IPS-NIHi7 (cell line): ENCODE results near the gene MAEA.
"Not testable (repeated sequence)": the region's sequence is repeated elsewhere in the genome, so short reads cannot be mapped to it uniquely, and the experiment has no call there.

Experiments
- DNase-seq: peaks from one replicate; pipeline ENCODE4 v3.0.0; 2012; ENCODE audit warnings: mixed read lengths; ENCODE audit errors: extremely low spot score

MAEA gene

DNA sequence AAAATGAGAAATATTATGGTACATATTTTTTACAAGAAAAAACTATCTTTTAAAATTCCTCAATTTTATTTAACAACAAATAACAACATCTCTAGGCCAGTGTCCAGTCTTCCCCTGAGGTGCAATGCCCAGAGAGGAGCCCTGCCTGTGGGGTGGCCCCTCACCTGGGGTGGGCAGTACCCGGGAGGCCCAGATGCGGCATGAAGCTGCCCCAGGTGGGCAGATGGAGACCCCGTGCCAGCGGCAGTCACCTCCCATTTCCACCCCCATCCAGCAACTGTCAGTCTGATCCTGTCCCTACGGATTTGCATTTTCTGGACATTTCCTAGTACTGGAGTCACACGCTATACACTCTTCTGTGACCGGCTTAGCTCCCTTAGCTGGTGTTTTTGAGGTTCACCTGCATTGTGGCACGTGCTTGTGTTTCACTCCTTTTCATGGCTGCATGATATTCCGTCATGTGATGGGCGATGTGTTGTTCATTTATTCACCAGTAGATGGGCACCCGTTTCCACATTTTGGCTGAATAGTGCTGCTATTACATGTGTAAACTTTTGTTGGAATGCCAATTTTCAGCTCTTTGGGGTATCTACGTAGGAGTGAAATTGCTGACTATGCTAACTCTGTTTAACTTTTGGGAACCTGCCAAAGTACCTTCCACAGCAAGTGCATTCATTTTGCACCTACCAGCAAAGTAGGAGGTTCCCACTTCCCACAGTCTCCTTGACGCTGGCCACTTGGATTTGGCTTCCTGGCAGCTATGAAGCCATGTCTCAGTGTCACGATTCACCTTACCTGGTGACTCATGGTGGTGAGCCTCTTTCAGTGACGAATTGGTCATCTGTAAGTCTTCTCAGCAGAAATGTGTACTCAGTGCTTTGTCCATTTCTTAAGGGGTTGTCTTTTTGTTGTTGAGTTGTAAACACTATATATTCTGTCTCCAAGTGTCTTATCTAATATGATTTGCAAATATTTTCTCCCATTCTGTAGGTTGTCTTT, 11.7 kb upstream of the MAEA start:
- no peak for DNase-seq

DNA sequence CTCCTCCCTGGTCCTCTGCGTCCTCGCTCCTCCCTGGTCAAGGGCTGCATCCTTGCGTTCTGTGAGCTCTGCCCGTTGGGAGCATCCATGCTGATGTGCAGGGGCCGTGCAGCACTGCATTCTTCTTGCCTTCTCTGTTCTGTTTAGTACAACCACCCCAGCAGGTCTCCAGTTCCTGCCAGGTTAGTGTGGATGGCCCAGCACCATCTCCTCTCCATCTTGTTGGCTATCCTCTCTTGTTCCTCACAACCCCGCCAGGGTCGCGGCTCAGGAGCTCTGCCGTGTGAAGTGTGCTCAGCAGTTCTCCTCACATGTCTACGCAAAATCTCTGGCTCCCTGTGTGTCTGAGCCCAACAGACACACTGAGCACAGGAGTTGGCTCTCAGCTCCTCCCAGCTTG, 10.4 kb upstream of the MAEA start:
- no peak for DNase-seq

DNA sequence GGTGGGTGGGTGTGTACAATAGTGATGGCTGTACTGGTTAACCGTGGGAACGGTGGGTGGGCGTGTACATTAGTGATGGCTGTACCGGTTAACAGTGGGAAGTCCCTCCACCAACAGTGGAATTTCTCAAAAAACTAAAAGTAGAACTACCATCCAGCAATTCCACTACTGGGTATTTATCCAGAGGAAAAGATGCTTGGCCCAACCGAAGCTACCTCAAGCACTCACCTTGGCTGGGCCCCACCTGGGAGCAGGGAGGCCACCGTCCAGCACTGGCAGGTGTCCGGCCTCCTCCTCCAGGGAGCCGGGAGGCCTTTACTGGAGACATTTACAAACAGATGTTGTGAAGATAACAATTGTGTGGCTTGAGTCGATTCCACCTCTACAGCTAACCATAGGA, 6.0 kb upstream of the MAEA start:
- no peak for DNase-seq

GRCh38 chr4:1285151-1285789, 4.4 kb upstream of the MAEA start:
- no peak for DNase-seq

GRCh38 chr4:1285790-1286553, 3.7 kb upstream of the MAEA start:
- DNase-seq: peak; percentile 38

- DNase-seq: no peak
Observed at GRCh38 chr4:1288786-1289185, 905 bp upstream of the MAEA start.

GRCh38 chr4:1290165-1290977, 680 bp downstream of the MAEA start:
- DNase-seq: no peak

DNA sequence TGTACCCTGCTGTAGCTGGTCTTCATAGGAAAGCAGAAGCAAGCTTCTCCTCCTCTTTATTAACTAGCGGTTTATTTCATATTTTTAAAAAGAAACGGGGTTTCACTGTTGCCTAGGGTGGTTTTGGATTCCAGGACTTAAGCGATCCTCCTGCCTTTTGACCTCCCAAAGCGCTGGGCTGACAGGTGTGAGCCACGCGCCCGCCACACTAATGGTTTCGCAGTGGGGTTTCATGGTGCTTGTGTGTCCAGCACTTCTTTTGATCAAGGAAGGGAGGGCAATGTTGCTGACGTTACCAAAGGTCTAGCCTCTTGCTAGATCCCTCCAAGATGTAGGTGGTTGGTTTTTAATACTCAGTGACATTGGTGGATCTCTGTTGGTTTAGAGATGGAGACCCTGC, 1.4 kb downstream of the MAEA start:
- DNase-seq: no peak

DNA sequence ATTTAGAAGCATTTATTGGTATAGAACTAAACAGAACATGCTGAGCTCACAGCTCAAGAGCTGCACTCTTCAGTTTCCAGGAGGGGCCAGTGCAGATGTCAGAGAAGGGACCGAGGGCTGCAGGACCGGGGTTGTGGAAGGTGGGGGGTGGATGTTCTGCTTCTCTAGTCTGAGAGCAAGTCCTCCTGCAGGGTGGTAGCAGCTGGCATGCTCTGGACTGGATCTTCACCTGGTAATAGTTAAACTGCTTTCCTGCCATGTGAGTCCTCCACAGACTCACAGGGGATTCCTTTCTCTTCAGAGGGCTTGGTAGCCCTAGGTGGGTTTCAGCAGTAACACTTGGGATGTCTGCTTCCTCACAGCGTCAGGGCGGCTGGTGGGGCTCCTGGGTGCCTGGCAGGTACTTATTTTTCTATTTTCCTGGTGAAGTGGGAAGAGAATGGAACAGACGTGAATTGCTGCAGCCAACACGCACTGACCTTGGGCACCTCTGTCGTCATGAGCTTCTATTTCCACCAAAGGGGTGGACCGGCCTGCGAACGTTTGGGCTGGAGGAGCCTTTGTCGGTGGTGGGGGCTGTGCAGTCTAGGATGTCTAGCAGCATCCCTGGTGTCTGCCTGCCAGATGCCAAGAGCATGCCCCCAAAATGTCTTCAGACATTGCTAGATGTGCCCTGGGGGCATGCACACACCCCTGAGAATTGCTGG, 2.5 kb downstream of the MAEA start:
- no peak for DNase-seq

DNA sequence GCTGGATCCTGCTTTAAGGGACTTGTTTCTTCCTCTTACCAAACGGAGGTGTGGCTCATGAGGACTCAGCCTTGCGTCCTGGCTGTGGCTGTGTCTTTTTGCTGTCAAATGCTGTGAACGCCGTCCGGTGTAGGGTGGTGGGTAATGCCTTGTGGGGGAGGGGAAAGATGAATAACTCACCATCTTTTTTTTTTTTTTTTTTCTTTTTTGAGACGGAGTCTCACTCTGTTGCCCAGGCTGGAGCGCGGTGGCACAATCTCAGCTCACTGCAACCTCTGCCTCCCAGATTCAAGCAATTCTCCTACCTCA, 3.0 kb downstream of the MAEA start:
- DNase-seq: not testable (repeated sequence)

DNA sequence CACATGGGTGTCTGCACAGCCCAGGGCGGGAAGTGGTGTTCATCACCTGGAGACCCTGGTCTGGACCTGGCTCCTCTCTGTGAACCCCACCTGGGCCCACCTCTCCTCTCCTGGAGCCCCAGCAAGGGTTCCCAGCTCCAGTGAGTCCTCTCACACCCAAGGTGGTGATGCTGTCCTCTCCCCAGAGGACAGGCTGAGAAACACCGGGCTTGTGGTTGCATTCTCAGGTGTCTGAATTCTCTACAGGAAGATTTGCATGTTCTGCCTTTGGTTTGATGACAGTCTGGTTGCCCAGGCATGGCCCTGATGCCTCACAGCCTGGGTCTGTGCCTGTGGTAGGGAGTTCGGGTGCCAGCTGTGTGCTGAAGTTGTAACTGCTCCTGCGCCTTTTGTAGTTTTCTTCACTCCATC, 3.8 kb downstream of the MAEA start:
- no peak for DNase-seq

GRCh38 chr4:1293991-1294390, 4.3 kb downstream of the MAEA start:
- no peak for DNase-seq

DNA sequence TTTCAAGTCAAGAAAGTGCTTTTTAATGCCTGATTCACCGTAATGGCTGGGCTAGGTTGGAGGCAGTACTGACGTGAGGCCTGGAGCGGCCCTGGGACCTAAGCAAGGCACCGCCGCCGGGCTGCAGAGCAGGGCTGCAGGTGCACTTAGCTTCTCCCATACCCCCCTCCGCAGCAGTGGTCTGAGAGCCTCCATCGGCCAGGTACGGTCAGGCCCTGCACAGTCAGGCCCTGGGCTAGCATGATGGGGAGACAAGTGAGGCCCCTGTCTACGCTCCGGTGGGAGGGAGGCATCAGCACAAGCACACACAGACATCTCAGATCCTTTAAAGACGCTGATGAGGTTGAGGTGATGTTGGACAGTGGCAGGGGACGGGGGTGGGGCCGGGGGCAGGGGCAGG, 4.7 kb downstream of the MAEA start:
- no peak for DNase-seq

DNA sequence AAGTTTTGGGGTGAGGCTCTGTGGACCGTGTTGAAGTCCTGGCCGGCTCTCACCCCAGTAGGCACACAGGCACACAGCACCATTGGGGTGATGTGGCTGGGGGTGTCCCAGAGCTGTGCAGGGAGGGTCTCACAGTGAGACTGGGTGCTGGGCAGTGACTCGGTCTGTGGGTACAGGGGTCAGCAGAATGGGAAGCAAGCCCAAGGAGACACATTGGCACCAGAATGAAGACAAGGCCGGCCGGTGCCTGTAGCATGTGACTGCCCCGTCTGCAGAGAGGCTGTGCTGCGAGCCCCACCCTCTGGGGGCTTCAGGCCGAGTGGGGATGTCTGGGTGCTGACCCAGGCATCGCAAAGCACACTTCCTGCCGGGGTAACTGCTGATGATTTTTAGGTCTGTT, 5.2 kb downstream of the MAEA start:
- no peak for DNase-seq

GRCh38 chr4:1295405-1296055, 5.8 kb downstream of the MAEA start:
- DNase-seq: no peak

DNA sequence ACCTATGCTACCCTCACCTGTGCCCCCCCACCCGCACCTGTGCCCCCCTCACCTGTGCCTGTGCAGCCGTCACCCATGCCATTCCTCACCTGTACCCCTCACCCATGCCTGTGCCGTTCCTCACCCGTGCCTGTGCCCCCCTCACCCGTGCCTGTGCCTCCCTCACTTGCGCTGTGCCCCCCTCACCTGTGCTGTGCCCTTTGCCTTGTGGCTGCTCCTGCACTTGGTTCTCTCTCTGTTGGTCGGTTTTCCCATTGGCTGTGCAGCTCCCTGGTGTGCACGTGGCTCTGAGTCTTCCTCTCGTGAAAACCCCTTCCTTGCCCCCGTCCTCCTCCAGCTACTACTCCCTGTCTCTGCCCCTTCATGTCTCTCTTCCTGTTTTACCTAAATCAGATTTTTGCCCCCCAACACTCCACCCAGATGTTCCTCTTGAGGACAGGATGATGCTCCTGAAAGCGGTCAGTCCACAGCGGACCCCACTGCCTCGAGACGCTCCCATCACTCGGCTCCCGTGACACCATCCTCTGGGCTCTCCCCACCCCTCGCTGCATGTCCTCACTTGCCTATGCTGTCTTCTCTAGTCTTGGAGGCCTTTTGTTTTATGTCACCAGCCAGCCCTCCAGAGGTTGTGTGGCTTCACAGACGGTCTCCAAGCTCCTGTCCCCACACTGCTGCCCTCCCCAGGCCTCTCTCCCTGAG, 6.8 kb downstream of the MAEA start:
- no peak for DNase-seq

DNA sequence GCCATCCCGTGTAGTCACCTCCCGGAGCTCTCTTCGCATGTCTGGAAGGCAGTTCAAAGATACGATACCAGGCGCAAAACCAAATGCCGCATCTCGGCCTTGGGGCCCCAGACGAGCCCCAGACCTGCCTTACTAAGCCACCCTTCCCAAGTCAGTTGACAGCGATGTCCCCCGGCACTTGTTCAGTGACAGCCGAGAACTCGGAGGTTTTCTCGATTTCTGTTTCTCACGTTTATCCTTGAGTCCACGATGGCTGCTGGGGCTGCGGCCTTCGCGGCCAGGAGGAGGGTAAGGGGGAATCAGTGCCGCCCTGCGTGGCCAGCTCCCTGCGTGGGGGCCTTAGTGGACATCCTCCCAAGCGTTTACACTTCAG, 7.3 kb downstream of the MAEA start:
- DNase-seq: no peak

DNA sequence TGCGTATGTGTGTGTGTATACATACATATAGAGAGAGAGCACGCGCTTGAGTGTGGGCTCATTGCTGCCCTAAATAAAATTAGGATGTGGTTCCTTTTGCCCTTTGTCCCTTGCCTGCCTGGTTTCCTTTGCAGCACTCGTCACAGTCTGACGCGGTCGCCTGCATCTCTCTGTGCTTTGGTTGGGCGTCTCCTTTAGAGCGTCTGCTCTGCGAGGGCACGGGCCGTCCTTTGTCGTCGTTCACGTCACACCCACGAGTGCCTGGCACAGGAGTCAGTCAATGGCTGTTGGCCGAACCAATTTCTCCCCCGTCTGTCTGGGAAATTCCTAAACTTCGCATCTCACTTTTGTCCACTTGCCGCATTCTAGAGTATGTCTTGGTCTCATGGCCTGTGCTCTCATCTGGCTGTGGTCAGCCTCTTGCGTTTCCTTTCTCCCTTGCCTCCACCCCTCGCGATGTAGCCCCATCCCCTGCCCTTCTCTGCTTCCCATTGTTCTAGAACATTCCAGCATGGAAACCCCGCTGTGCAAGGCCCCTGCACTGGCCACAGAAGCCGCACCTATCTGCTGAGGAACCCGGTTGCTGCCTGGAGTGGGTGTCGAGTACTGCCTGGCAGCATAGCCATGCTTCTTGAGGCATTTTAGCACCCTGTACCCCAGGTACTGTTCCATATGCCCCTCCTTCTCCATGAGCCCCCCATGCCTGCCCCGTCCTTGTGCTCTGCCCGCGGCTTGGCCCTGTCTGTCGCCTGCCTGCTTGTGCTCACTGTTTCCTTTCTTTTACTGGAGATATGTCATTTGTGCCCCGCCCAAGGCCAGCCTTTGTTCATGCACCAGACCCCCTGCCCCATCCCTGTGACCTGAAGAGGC, 8.0 kb downstream of the MAEA start:
- DNase-seq: no peak

DNA sequence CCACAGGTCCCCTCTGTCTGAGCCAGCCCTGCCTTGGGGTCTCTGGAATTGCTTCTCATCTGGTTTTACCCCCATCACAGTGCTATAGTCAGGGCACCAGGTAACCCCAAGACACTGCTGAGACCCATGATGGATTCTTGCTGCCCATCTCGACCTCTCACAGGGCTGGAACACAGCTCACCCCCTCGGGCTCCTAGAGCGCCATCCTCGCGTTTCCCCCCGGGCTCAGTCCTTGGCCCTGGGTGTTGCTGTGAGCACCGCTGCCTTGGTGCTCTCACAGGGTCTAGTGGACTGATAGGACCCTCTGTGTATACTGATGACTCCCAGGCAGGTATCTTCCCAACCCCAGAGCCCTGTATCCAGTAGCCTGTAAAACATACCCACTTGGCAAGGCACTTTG, 8.8 kb downstream of the MAEA start:
- DNase-seq: no peak
